SK-N-SH treated with all-trans-retinoic acid at 6 μM for 48 hours (cell line): ENCODE data around the gene LRMDA.

Experiments used
- ATAC-seq: fragments of 200-7000 bp; cut with Tn5 transposase; 3 replicates; pipeline ENCODE4 v1.9.1; 2020; ENCODE audit warnings: mild to moderate bottlenecking, moderate library complexity
- ARNTL ChIP-seq: fragments of 450-650 bp; formaldehyde crosslinking; IDR thresholded peaks from 2 replicates; pipeline ENCODE4 v1.5.0; 2020; ENCODE audit warnings: low read depth, mild to moderate bottlenecking, moderate library complexity, borderline replicate concordance
- BACH2 ChIP-seq: fragments of 250-450 bp; sonication (Bioruptor Pico); IDR thresholded peaks from 2 replicates; pipeline ENCODE4 v1.9.0; 2021; ENCODE audit warnings: mild to moderate bottlenecking, borderline replicate concordance
- CREB5 ChIP-seq: fragments of 250-450 bp; sonication (Bioruptor Pico); IDR thresholded peaks from 2 replicates; pipeline ENCODE4 v1.5.1; 2020; ENCODE audit warnings: low read depth, mild to moderate bottlenecking, moderate library complexity
- CSDC2 ChIP-seq: fragments of 250-450 bp; sonication (Bioruptor Pico); IDR thresholded peaks from 2 replicates; pipeline ENCODE4 v1.5.0; 2020; ENCODE audit warnings: mild to moderate bottlenecking, moderate library complexity
- ESRRG ChIP-seq: fragments of 250-450 bp; sonication (Bioruptor Pico); IDR thresholded peaks from 2 replicates; pipeline ENCODE4 v1.6.1; 2021; ENCODE audit warnings: mild to moderate bottlenecking
- GLIS3 ChIP-seq: fragments of 250-450 bp; sonication (Bioruptor Pico); IDR thresholded peaks from 2 replicates; pipeline ENCODE4 v1.5.0; 2020; ENCODE audit warnings: mild to moderate bottlenecking, moderate library complexity
- ISL1 ChIP-seq: fragments of 250-450 bp; sonication (Bioruptor Pico); IDR thresholded peaks from 2 replicates; pipeline ENCODE4 v2.1.2; 2022; ENCODE audit warnings: mild to moderate bottlenecking, moderate library complexity
- OSR1 ChIP-seq: fragments of 250-450 bp; sonication (Bioruptor Pico); IDR thresholded peaks from 2 replicates; pipeline ENCODE4 v1.8.0; 2022; ENCODE audit warnings: moderate library complexity, mild to moderate bottlenecking, inconsistent platforms
- PATZ1 ChIP-seq: fragments of 250-450 bp; sonication (Bioruptor Pico); IDR thresholded peaks from 2 replicates; pipeline ENCODE4 v1.8.0; 2020; ENCODE audit warnings: mild to moderate bottlenecking, moderate library complexity, borderline replicate concordance
- RARB ChIP-seq: fragments of 250-450 bp; sonication (Bioruptor Pico); IDR thresholded peaks from 2 replicates; pipeline ENCODE4 v1.8.0; 2021; ENCODE audit warnings: mild to moderate bottlenecking, moderate library complexity
- SNAI2 ChIP-seq: fragments of 250-450 bp; sonication (Bioruptor Pico); IDR thresholded peaks from 2 replicates; pipeline ENCODE4 v1.5.0; 2020; ENCODE audit warnings: mild to moderate bottlenecking, moderate library complexity
- TCF4 ChIP-seq: fragments of 250-450 bp; sonication (Bioruptor Pico); IDR thresholded peaks from 2 replicates; pipeline ENCODE4 v1.8.0; 2021; ENCODE audit warnings: mild to moderate bottlenecking, moderate library complexity, borderline replicate concordance
- TOX ChIP-seq: fragments of 250-450 bp; sonication (Bioruptor Pico); IDR thresholded peaks from 2 replicates; pipeline ENCODE4 v1.8.0; 2021; ENCODE audit warnings: mild to moderate bottlenecking, moderate library complexity, borderline replicate concordance
- TSHZ2 ChIP-seq: fragments of 250-450 bp; sonication (Bioruptor Pico); IDR thresholded peaks from 2 replicates; pipeline ENCODE4 v1.5.0; 2020; ENCODE audit warnings: mild to moderate bottlenecking, moderate library complexity
- ZC3H10 ChIP-seq: fragments of 250-450 bp; sonication (Bioruptor Pico); IDR thresholded peaks from 2 replicates; pipeline ENCODE4 v1.5.1; 2021; ENCODE audit warnings: mild to moderate bottlenecking, moderate library complexity
- ZFP3 ChIP-seq: fragments of 250-450 bp; sonication (Bioruptor Pico); IDR thresholded peaks from 2 replicates; pipeline ENCODE4 v1.5.0; 2020; ENCODE audit warnings: mild to moderate bottlenecking, moderate library complexity
- ZFP30 ChIP-seq: fragments of 450-650 bp; formaldehyde crosslinking; IDR thresholded peaks from 2 replicates; pipeline ENCODE4 v1.5.0; 2022; ENCODE audit warnings: mild to moderate bottlenecking, moderate library complexity
- ZNF565 ChIP-seq: fragments of 450-650 bp; formaldehyde crosslinking; conservative IDR thresholded peaks from 2 replicates; pipeline ENCODE4 v1.5.0; 2020; ENCODE audit warnings: low read depth, mild to moderate bottlenecking, moderate library complexity
- ZNF70 ChIP-seq: fragments of 450-650 bp; formaldehyde crosslinking; IDR thresholded peaks from 2 replicates; pipeline ENCODE4 v1.5.0; 2020; ENCODE audit warnings: mild to moderate bottlenecking, moderate library complexity
- ZNF8 ChIP-seq: fragments of 450-650 bp; formaldehyde crosslinking; IDR thresholded peaks from 2 replicates; pipeline ENCODE4 v1.5.0; 2020; ENCODE audit warnings: mild to moderate bottlenecking, moderate library complexity
- TF ChIP-seq, protein P1 (sequence below): fragments of 250-450 bp; sonication (Bioruptor Pico); IDR thresholded peaks from 2 replicates; pipeline ENCODE4 v1.8.0; 2021; ENCODE audit warnings: low read depth, mild to moderate bottlenecking, moderate library complexity, borderline replicate concordance

The LRMDA gene

DNA sequence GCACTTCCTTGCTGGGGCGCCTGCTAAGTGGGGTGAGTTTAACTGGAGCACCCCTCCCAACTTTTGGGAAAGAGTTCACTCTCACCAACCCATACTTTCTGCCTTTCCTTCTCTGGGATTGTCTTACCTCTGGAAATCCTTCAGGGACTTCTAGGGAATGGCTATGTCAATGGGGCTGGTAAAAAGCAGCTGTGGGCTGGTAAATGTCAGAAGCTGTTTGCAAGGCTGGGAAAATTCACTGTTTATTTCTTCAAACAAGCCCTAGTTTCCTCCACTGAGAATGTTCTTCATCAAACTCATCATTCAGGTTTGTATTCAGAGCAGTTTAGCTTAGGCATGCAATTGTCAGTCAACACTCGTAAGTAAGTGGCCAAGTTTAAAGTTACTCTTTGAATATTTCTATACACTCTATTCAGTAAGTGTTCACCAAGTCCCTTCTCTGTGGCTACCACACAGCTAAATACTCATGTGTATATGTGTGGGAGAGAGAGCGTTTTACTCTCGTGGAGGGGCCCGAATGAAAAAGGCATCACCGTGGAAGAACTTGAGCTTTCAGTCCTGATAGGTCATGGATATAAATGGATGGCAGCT is 654.8 kb downstream of the LRMDA start (continued):
- TF ChIP-seq GLIS3 (CRISPR knock-in tag) (no peak), BACH2 (CRISPR knock-in tag) (no peak), SNAI2 (CRISPR knock-in tag) (no peak), ESRRG (CRISPR knock-in tag) (no peak), ZFP30 (no peak), CSDC2 (CRISPR knock-in tag) (no peak), ARNTL (no peak), ZNF70 (CRISPR knock-in tag) (no peak), TSHZ2 (CRISPR knock-in tag) (no peak), ZNF8 (CRISPR knock-in tag) (no peak), ZFP3 (no peak), RARB (CRISPR knock-in tag) (no peak), TOX (CRISPR knock-in tag) (no peak), TCF4 (CRISPR knock-in tag) (no peak), ZNF565 (no peak)

DNA sequence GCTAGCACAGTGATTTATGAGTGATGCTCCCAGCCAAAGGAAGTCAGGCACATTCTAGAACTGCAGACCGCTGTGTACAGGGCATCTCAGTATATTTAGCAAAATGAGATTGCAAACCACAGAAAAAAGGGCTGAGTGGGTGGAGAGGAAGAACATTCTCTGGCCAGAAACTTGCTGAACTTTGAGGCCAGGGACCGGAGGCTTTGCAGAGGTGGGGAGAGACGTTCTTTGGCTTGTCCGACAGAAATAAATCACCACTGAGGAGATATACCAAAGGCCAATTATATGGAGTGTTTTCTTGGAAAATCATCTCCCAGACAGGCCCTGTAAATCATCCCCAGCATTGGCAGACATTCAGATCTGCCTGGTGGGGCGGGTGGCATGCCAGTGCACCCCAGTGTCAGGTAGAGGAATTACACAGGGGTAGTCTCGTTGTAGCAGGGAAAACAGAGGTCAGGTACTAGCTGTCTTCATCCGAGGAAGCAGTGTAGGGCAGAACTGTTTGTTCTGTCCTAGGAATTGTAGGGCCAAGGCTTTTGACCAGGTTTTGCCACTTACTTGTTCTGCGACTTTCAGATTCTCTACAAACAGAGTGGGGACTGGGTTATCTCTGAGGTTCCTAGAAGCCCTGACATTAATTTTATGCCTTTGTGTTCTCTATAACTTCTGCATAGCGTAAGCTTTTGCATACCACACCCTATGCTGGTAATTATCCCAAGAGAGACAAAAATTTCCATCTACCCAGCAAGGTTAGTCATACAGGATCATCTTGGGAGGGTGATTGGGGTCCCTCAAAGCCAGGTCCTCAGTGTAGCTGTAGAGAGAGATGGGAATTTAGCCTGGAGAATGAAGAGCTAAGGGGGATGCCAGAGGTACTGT is 655.6 kb downstream of the LRMDA start:
- ATAC-seq = peak; percentile 90
- TF ChIP-seq GLIS3 (CRISPR knock-in tag) (no peak), ISL1 (CRISPR knock-in tag) (peak; percentile 91), TOX (CRISPR knock-in tag) (peak; percentile 76; the same call in 1 of the 2 replicates), ZFP3 (0 out of 2 replicates have a peak, but pooled peaks have one; percentile 23), PATZ1 (0 out of 2 replicates have a peak, but pooled peaks have one; percentile 12), OSR1 (CRISPR knock-in tag) (no peak)
- TF ChIP-seq, all 23 proteins: peak for 4

GRCh38 chr10:76088008-76088407 is 656.6 kb downstream of the LRMDA start:
- no peak for ATAC-seq
- TF ChIP-seq TCF4 (CRISPR knock-in tag) = no peak

- no peak for ATAC-seq
- TF ChIP-seq ZFP30 = no peak
- TF ChIP-seq GLIS3 (CRISPR knock-in tag) = no peak
- TF ChIP-seq TCF4 (CRISPR knock-in tag) = no peak
- no peak for TF ChIP-seq ZC3H10 (CRISPR knock-in tag)
- no peak for TF ChIP-seq TOX (CRISPR knock-in tag)
- no peak for TF ChIP-seq CREB5 (CRISPR knock-in tag)
- TF ChIP-seq SNAI2 (CRISPR knock-in tag) = no peak
- TF ChIP-seq ESRRG (CRISPR knock-in tag) = no peak
- TF ChIP-seq, protein P1, sequence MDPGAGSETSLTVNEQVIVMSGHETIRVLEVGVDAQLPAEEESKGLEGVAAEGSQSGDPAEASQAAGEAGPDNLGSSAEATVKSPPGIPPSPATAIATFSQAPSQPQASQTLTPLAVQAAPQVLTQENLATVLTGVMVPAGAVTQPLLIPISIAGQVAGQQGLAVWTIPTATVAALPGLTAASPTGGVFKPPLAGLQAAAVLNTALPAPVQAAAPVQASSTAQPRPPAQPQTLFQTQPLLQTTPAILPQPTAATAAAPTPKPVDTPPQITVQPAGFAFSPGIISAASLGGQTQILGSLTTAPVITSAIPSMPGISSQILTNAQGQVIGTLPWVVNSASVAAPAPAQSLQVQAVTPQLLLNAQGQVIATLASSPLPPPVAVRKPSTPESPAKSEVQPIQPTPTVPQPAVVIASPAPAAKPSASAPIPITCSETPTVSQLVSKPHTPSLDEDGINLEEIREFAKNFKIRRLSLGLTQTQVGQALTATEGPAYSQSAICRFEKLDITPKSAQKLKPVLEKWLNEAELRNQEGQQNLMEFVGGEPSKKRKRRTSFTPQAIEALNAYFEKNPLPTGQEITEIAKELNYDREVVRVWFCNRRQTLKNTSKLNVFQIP (CRISPR knock-in tag) = no peak
- TF ChIP-seq ZFP3 = no peak
- no peak for TF ChIP-seq ISL1 (CRISPR knock-in tag)
- TF ChIP-seq ZNF70 (CRISPR knock-in tag) = no peak
- TF ChIP-seq OSR1 (CRISPR knock-in tag) = no peak
These were observed 657.6 kb downstream of the LRMDA start for GRCh38 chr10:76088980-76089379.
